H9 (cell line): ENCODE measurements around the gene FARSA. TPM values are rescaled to one million over a fixed set of nuclear protein-coding genes. Genes with fewer than 3 reads are reported as not detected.

Source experiments
- DNase-seq: peaks from one replicate; pipeline ENCODE4 v3.0.0-alpha.2; 2017
- H2AFZ ChIP-seq: one replicate; pipeline ENCODE4 v1.6.1; 2013; ENCODE audit warnings: mild to moderate bottlenecking, low read length, control low read depth, moderate library complexity
- H2AK5ac ChIP-seq: 2 replicates; pipeline ENCODE4 v1.6.1; 2013; ENCODE audit warnings: low read length, control low read depth, mixed read lengths; ENCODE audit not compliant: insufficient read length
- H2BK120ac ChIP-seq: one replicate; pipeline ENCODE4 v1.6.1; 2013; ENCODE audit warnings: low read depth, mild to moderate bottlenecking, low read length, control low read depth, inconsistent platforms; ENCODE audit not compliant: poor library complexity, severe bottlenecking
- H2BK12ac ChIP-seq: 2 replicates; pipeline ENCODE4 v1.6.1; 2013; ENCODE audit warnings: low read length, control low read depth, mixed read lengths, low read depth; ENCODE audit not compliant: insufficient read length
- H2BK15ac ChIP-seq: 2 replicates; pipeline ENCODE4 v1.6.1; 2013; ENCODE audit warnings: low read depth, low read length, control low read depth
- H2BK20ac ChIP-seq: one replicate; pipeline ENCODE4 v1.6.1; 2013; ENCODE audit warnings: low read depth, mild to moderate bottlenecking, low read length, control low read depth, inconsistent platforms; ENCODE audit not compliant: poor library complexity, severe bottlenecking
- H2BK5ac ChIP-seq: 2 replicates; pipeline ENCODE4 v1.6.1; 2013; ENCODE audit warnings: low read length, control low read depth, mixed read lengths; ENCODE audit not compliant: insufficient read length
- H3K14ac ChIP-seq: 2 replicates; pipeline ENCODE4 v1.6.1; 2013; ENCODE audit warnings: low read length, control low read depth; ENCODE audit not compliant: insufficient read depth
- H3K18ac ChIP-seq: 2 replicates; pipeline ENCODE4 v1.6.1; 2013; ENCODE audit warnings: low read depth, mild to moderate bottlenecking, mixed read lengths, low read length, control low read depth; ENCODE audit not compliant: insufficient read length
- H3K23ac ChIP-seq: 2 replicates; pipeline ENCODE4 v1.6.1; 2013; ENCODE audit warnings: low read length, control low read depth, mixed read lengths, low read depth; ENCODE audit not compliant: insufficient read length
- H3K23me2 ChIP-seq: 2 replicates; pipeline ENCODE4 v1.6.1; 2013; ENCODE audit warnings: low read depth, mild to moderate bottlenecking, mixed read lengths, low read length, control low read depth; ENCODE audit not compliant: insufficient read length, poor library complexity, severe bottlenecking
- H3K27ac ChIP-seq: 2 replicates; pipeline ENCODE4 v1.5.1; 2013; ENCODE audit warnings: low read length, control low read depth, mixed read lengths, low read depth; ENCODE audit not compliant: insufficient read length
- H3K27me3 ChIP-seq: 2 replicates; pipeline ENCODE4 v1.6.1; 2013; ENCODE audit warnings: low read length, control low read depth, inconsistent platforms; ENCODE audit not compliant: insufficient read depth
- H3K4ac ChIP-seq: 2 replicates; pipeline ENCODE4 v1.6.1; 2013; ENCODE audit warnings: low read depth, mild to moderate bottlenecking, control low read depth, inconsistent platforms, low read length, moderate library complexity
- H3K4me1 ChIP-seq: 2 replicates; pipeline ENCODE4 v1.6.1; 2013; ENCODE audit warnings: low read length, control low read depth, inconsistent platforms; ENCODE audit not compliant: insufficient read depth
- H3K4me2 ChIP-seq: 2 replicates; pipeline ENCODE4 v1.6.1; 2013; ENCODE audit warnings: low read length, control low read depth, mixed read lengths; ENCODE audit not compliant: insufficient read length, insufficient read depth
- H3K56ac ChIP-seq: 2 replicates; pipeline ENCODE4 v1.6.1; 2013; ENCODE audit warnings: low read depth, mild to moderate bottlenecking, mixed read lengths, low read length, control low read depth; ENCODE audit not compliant: insufficient read length
- H3K79me1 ChIP-seq: 2 replicates; pipeline ENCODE4 v1.6.1; 2013; ENCODE audit warnings: low read depth, mild to moderate bottlenecking, moderate library complexity, low read length, control low read depth, inconsistent platforms; ENCODE audit not compliant: insufficient read depth, poor library complexity, severe bottlenecking
- H3K79me2 ChIP-seq: 2 replicates; pipeline ENCODE4 v1.6.1; 2013; ENCODE audit warnings: low read length, control low read depth, inconsistent platforms; ENCODE audit not compliant: insufficient read depth
- H3K9ac ChIP-seq: 2 replicates; pipeline ENCODE4 v1.6.1; 2013; ENCODE audit warnings: low read length, control low read depth, mixed read lengths; ENCODE audit not compliant: insufficient read length; ENCODE audit errors: extremely low read depth
- H3K9me3 ChIP-seq: one replicate; pipeline ENCODE4 v1.6.1; 2013; ENCODE audit warnings: low read depth, low read length, inconsistent platforms; ENCODE audit not compliant: control insufficient read depth
- H3T11ph ChIP-seq: one replicate; pipeline ENCODE4 v1.6.1; 2013; ENCODE audit warnings: mild to moderate bottlenecking, low read length, control low read depth, inconsistent platforms
- H4K20me1 ChIP-seq: one replicate; pipeline ENCODE4 v1.6.1; 2013; ENCODE audit not compliant: control insufficient read depth, insufficient read length, insufficient read depth
- H4K5ac ChIP-seq: 2 replicates; pipeline ENCODE4 v1.6.1; 2013; ENCODE audit warnings: low read depth, mild to moderate bottlenecking, mixed read lengths, low read length, control low read depth; ENCODE audit not compliant: insufficient read length
- H4K8ac ChIP-seq: replicated peaks from 2 replicates; pipeline ENCODE4 v1.6.1; 2013; ENCODE audit warnings: low read length, control low read depth, mixed read lengths, low read depth; ENCODE audit not compliant: insufficient read length
- H4K91ac ChIP-seq: 2 replicates; pipeline ENCODE4 v1.6.1; 2013; ENCODE audit warnings: low read depth, mild to moderate bottlenecking, moderate library complexity, mixed read lengths, low read length, control low read depth; ENCODE audit not compliant: insufficient read length
- H3K27ac Mint-ChIP-seq, 3 experiments: 2 replicates in 2 of 3; 3 replicates in 1 of 3; pipeline ENCODE4 v1.8.0; 2020 to 2021; ENCODE audit warnings: mixed read lengths in 3 of 3, mild to moderate bottlenecking in 1 of 3, moderate library complexity in 1 of 3
- H3K27me3 Mint-ChIP-seq: 2 replicates; pipeline ENCODE4 v1.8.0; 2021; ENCODE audit warnings: low read depth, mild to moderate bottlenecking, moderate library complexity, mixed read lengths
- H3K36me3 Mint-ChIP-seq, 3 experiments: 2 replicates in 2 of 3; 3 replicates in 1 of 3; pipeline ENCODE4 v1.8.0; 2020 to 2021; ENCODE audit warnings: low read depth in 3 of 3, mixed read lengths in 3 of 3; ENCODE audit not compliant: insufficient read depth in 1 of 3
- H3K4me1 Mint-ChIP-seq, 2 experiments: 2 replicates each; pipeline ENCODE4 v1.8.0; 2020; ENCODE audit warnings: mixed read lengths in 2 of 2
- H3K4me3 Mint-ChIP-seq, 2 experiments: 2 replicates in 1 of 2; 3 replicates in 1 of 2; pipeline ENCODE4 v1.8.0; 2020 to 2021; ENCODE audit warnings: mild to moderate bottlenecking in 2 of 2, mixed read lengths in 2 of 2, moderate library complexity in 1 of 2
- H3K9me3 Mint-ChIP-seq, 2 experiments: 2 replicates in 1 of 2; 3 replicates in 1 of 2; pipeline ENCODE4 v1.8.0; 2020; ENCODE audit warnings: mild to moderate bottlenecking in 2 of 2, mixed read lengths in 2 of 2, moderate library complexity in 1 of 2
- CTCF ChIP-seq: fragments of 200-600 bp; sonication (generic); conservative IDR thresholded peaks from 3 replicates; pipeline ENCODE4 v1.8.0; 2021; ENCODE audit warnings: antibody characterized with exemption, mild to moderate bottlenecking
- WGBS: extraction: QIAGEN DNeasy Blood & Tissue Kit; methylation state at CpG from one replicate; pipeline ENCODE4 v1.1.7; 2013; ENCODE audit warnings: missing lambda C conversion rate, low lambda C conversion rate, mixed read lengths; ENCODE audit not compliant: insufficient read length; ENCODE audit errors: extremely low coverage; 5-methylcytosine and 5-hydroxymethylcytosine counted together
- total RNA-seq: library from RNA; stranded (reverse); gene quantifications from 2 replicates; pipeline ENCODE4 v1.2.1, GENCODE V29; 2021

The FARSA gene
- total RNA-seq, 1 experiment from 2014 or later: 110 TPM

GRCh38 chr19:12944104-12944674, 10.7 kb upstream of the FARSA start:
- Histone ChIP-seq H4K91ac (no peak overlapping the region), H3K23me2 (peaks cover 3% of the 10 kb centered on the region), H3K14ac (no peak overlapping the region), H3K79me1 (peaks cover 6% of the 10 kb centered on the region), H2BK20ac (no peak overlapping the region), H3K56ac (no peak overlapping the region), H3K79me2 (peaks cover 3% of the 10 kb centered on the region; the same call in 1 of the 2 replicates), H2AFZ (no peak overlapping the region), H3K4ac (no peak overlapping the region), H3K4me2 (no peak overlapping the region), H3K23ac (no peak overlapping the region), H3K27me3 (no peaks in the 10 kb centered on the region), H2BK12ac (no peak overlapping the region), H3K27ac (no peak overlapping the region), H4K20me1 (no peaks in the 10 kb centered on the region), H3K9me3 (no peaks in the 10 kb centered on the region), H2BK120ac (no peak overlapping the region), H3K18ac (no peak overlapping the region), H4K8ac (no peak overlapping the region), H4K5ac (no peak overlapping the region), H2BK15ac (no peak overlapping the region), H3K9ac (no peak overlapping the region), H2AK5ac (no peak overlapping the region), H3K4me1 (no peaks in the 10 kb centered on the region), H3T11ph (no peak overlapping the region), H2BK5ac (no peak overlapping the region)
- no peak for DNase-seq
- peaks cover 61 to 83% (median 75%) of the 10 kb centered on the region in 3 experiments for H3K36me3 Mint-ChIP-seq
- peaks cover 0 to 3% of the 10 kb centered on the region in 2 experiments; a peak in 1 of 5 replicates for H3K9me3 Mint-ChIP-seq
- TF ChIP-seq CTCF: no peak
- H3K27ac Mint-ChIP-seq: peak overlapping the region in 1 of 3 experiments; percentile 93; a peak in 3 of 7 replicates
- H3K4me3 Mint-ChIP-seq: no peak overlapping the region
- no CpG with 5 or more reads among the region's 2 CpGs for WGBS
- no peaks in the 10 kb centered on the region for H3K27me3 Mint-ChIP-seq
- peaks cover 21 to 39% of the 10 kb centered on the region in 2 experiments for H3K4me1 Mint-ChIP-seq
